ENCODE measurements around the gene HOXA7.

HOXA7 gene

GRCh38 chr7:27168265-27168947 is 11.9 kb upstream of the HOXA7 start:
- DNase-seq (ENCODE audit: low spot score in 2 of 2): no peak
- H3K27ac Mint-ChIP-seq (ENCODE audit: low read depth): peak overlapping the region; percentile 64
- no peak for ATAC-seq (replicated peaks; ENCODE audit: extremely low read depth, poor library complexity, severe bottlenecking)
- H3K9me3 Mint-ChIP-seq: no peaks in the 10 kb centered on the region
- H3K4me3 Mint-ChIP-seq: peak overlapping the region; percentile 23
- H3K4me1 Mint-ChIP-seq: peaks cover 36% of the 10 kb centered on the region
- peaks cover 43% of the 10 kb centered on the region for H3K36me3 Mint-ChIP-seq (ENCODE audit: insufficient read depth)
- H3K27me3 Mint-ChIP-seq: peaks cover 88% of the 10 kb centered on the region

- Mint-ChIP-seq H3K4me3 (no peak overlapping the region), H3K9me3 (no peaks in the 10 kb centered on the region), H3K4me1 (peaks cover 36% of the 10 kb centered on the region), H3K27ac (ENCODE audit: low read depth) (no peak overlapping the region), H3K36me3 (ENCODE audit: insufficient read depth) (peaks cover 41% of the 10 kb centered on the region), H3K27me3 (peaks cover 93% of the 10 kb centered on the region)
- DNase-seq (ENCODE audit: low spot score in 2 of 2): no peak
- ATAC-seq (replicated peaks; ENCODE audit: extremely low read depth, poor library complexity, severe bottlenecking): no peak
These were observed 11.4 kb upstream of the HOXA7 start for GRCh38 chr7:27167916-27168264.

- no peak for DNase-seq (ENCODE audit: low spot score in 2 of 2)
These were observed 10.3 kb upstream of the HOXA7 start for GRCh38 chr7:27166531-27167505.

DNA sequence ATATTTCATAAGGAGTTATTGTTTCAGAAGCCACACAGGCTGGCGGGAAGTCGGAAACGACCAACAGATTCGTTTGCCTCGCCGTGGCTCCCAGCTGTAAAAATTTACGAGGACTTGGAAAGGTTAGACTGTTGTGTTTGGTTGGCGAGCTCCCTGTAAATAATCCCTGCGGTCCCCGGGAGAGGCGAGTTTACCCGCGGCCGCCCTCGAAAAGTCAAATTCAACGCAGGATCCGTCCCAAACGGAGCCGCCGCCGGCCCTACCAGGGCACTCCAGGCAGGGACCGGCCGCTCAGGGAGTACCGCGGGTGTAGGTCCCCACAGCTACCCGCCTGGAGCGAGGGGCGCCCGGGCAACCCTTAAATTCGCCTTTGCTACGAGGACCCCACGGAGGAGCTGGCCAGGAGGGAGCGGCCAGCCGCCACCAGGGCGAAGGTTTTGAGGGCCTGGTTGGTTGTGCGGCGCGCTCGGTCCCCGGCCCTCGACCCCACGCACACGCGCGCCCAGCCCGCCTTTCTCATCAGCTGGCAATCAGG is 9.6 kb upstream of the HOXA7 start:
- DNase-seq (ENCODE audit: low spot score in 2 of 2): no peak
- H3K4me1 Mint-ChIP-seq: peaks cover 24% of the 10 kb centered on the region

More at GRCh38 chr7:27166531-27167505, 10.3 kb upstream of the HOXA7 start:
- Mint-ChIP-seq H3K27ac (ENCODE audit: low read depth) (peak overlapping the region; percentile 88), H3K9me3 (no peaks in the 10 kb centered on the region), H3K4me1 (peaks cover 28% of the 10 kb centered on the region), H3K4me3 (peak overlapping the region; percentile 67), H3K36me3 (ENCODE audit: insufficient read depth) (peaks cover 38% of the 10 kb centered on the region), H3K27me3 (peaks cover 93% of the 10 kb centered on the region)
- ATAC-seq (replicated peaks; ENCODE audit: extremely low read depth, poor library complexity, severe bottlenecking): no peak

GRCh38 chr7:27165089-27165995 is 8.9 kb upstream of the HOXA7 start, which contains the start of gene HOXA9:
HOXA9 (minus strand) TSS chr7:27165537; CDS start chr7:27165457, 80 bp downstream.
- H3K4me1 Mint-ChIP-seq: peaks cover 26% of the 10 kb centered on the region
- peak within 1 kb of the TSS; percentile 67 for H3K4me3 Mint-ChIP-seq
- DNase-seq (ENCODE audit: low spot score in 2 of 2): no peak
- no peak for ATAC-seq (replicated peaks; ENCODE audit: extremely low read depth, poor library complexity, severe bottlenecking)
- H3K27ac Mint-ChIP-seq (ENCODE audit: low read depth): peak within 1 kb of the TSS; percentile 88
- H3K9me3 Mint-ChIP-seq: no peaks in the 10 kb centered on the region
- peaks cover 80% of the 10 kb centered on the region for H3K27me3 Mint-ChIP-seq
- peaks cover 33% of the 10 kb centered on the region for H3K36me3 Mint-ChIP-seq (ENCODE audit: insufficient read depth)

More for the DNA sequence above, 9.6 kb upstream of the HOXA7 start:
- no peak for ATAC-seq (replicated peaks; ENCODE audit: extremely low read depth, poor library complexity, severe bottlenecking)
- H3K27me3 Mint-ChIP-seq: peaks cover 88% of the 10 kb centered on the region
- peak overlapping the region; percentile 88 for H3K27ac Mint-ChIP-seq (ENCODE audit: low read depth)
- H3K4me3 Mint-ChIP-seq: peak overlapping the region; percentile 67
- no peaks in the 10 kb centered on the region for H3K9me3 Mint-ChIP-seq
- H3K36me3 Mint-ChIP-seq (ENCODE audit: insufficient read depth): peaks cover 37% of the 10 kb centered on the region

DNA sequence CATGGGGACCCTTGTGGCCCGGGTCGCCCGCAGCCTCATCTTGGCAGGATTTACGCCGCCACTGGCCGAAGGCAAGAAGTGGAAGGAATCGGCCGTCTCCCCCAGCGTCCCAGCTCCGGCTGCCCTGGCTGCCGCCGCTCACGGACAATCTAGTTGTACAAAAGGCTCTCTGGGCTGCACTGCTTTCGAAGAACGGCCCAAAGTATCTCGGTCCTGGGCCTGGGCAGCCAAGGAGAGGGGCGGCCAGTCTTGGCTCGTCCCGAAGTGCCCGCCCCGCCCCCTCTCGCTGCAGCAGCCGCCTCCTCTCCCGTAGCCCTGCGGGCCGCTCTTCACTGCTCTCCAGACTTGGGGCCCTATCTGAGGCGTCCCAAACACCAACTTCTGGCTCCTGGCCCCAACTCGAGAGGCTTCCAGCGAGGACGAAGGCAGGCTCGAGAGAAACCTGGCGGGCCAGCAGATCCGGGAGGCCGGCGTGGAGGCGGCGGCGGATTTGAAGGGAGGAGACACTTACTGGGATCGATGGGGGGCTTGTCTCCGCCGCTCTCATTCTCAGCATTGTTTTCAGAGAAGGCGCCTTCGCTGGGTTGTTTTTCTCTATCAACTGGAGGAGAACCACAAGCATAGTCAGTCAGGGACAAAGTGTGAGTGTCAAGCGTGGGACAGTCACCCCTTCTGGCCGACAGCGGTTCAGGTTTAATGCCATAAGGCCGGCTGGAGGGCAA is 8.1 kb upstream of the HOXA7 start:
- peaks cover 34% of the 10 kb centered on the region for H3K36me3 Mint-ChIP-seq (ENCODE audit: insufficient read depth)
- H3K9me3 Mint-ChIP-seq: no peaks in the 10 kb centered on the region
- peak overlapping the region; percentile 21 for H3K4me3 Mint-ChIP-seq
- H3K4me1 Mint-ChIP-seq: peaks cover 32% of the 10 kb centered on the region
- ATAC-seq (replicated peaks; ENCODE audit: extremely low read depth, poor library complexity, severe bottlenecking): no peak
- DNase-seq (ENCODE audit: low spot score in 2 of 2): no peak
- peaks cover 80% of the 10 kb centered on the region for H3K27me3 Mint-ChIP-seq
- peak overlapping the region; percentile 19 for H3K27ac Mint-ChIP-seq (ENCODE audit: low read depth)

DNA sequence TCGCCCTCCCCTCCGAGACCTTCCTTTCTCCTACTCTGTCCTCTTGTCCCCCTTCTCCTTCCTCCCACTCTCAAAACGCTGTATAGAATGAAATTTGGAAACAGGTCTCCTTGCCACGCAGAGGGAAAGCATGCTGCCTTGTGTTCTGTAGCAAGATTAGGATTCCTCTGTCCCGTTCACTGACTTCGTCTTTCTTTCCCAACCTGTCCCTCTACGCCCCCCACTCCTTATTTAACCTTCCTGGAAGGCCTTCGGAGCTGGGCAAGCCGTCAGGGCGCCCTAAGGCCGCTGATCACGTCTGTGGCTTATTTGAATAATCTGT is 7.5 kb upstream of the HOXA7 start:
- DNase-seq (ENCODE audit: low spot score in 2 of 2) (no peak), ATAC-seq (replicated peaks; ENCODE audit: extremely low read depth, poor library complexity, severe bottlenecking) (no peak)
- Mint-ChIP-seq H3K36me3 (ENCODE audit: insufficient read depth) (peaks cover 32% of the 10 kb centered on the region), H3K9me3 (no peaks in the 10 kb centered on the region), H3K4me3 (peak overlapping the region; percentile 21), H3K4me1 (peaks cover 33% of the 10 kb centered on the region), H3K27ac (ENCODE audit: low read depth) (peak overlapping the region; percentile 19), H3K27me3 (peaks cover 80% of the 10 kb centered on the region)

DNA sequence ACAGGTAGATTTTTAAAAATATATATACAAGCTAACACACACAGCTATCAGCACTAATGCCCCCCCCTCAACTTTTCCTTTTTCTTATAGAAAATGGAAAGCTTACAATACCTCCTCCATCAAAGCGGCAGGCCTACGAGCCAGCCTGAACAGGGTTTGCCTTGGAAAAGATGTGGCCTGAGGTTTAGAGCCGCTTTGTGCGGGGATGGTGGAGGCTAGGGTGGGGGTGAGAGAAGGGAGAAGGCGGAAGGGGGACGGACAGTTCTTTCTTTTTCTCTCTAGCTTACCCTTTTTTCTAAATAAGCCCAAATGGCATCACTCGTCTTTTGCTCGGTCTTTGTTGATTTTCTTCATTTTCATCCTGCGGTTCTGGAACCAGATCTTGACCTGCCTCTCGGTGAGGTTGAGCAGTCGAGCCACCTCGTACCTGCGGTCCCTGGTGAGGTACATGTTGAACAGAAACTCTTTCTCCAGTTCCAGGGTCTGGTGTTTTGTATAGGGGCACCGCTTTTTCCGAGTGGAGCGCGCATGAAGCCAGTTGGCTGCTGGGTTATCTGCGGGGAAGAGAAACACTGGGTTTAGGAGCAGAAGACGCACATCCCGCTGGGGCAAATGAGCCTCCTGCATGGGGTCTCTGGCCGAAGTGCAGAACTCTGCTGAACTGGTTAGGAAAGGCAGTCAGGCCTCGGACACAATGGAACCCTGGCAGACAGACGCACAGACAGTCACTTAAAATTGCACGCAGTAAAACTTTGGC is 7.0 kb upstream of the HOXA7 start:
- H3K4me1 Mint-ChIP-seq: peaks cover 33% of the 10 kb centered on the region
- no peaks in the 10 kb centered on the region for H3K9me3 Mint-ChIP-seq
- ATAC-seq (replicated peaks; ENCODE audit: extremely low read depth, poor library complexity, severe bottlenecking): no peak
- peaks cover 26% of the 10 kb centered on the region for H3K36me3 Mint-ChIP-seq (ENCODE audit: insufficient read depth)
- H3K27me3 Mint-ChIP-seq: peaks cover 80% of the 10 kb centered on the region
- peak overlapping the region; percentile 21 for H3K4me3 Mint-ChIP-seq
- H3K27ac Mint-ChIP-seq (ENCODE audit: low read depth): peak overlapping the region; percentile 19
- DNase-seq (ENCODE audit: low spot score in 2 of 2): no peak

GRCh38 chr7:27162561-27163287 is 6.2 kb upstream of the HOXA7 start:
- Mint-ChIP-seq H3K27me3 (peaks cover 80% of the 10 kb centered on the region), H3K4me3 (no peak overlapping the region), H3K27ac (ENCODE audit: low read depth) (no peak overlapping the region), H3K4me1 (peaks cover 40% of the 10 kb centered on the region), H3K9me3 (no peaks in the 10 kb centered on the region), H3K36me3 (ENCODE audit: insufficient read depth) (peaks cover 30% of the 10 kb centered on the region)
- no peak for ATAC-seq (replicated peaks; ENCODE audit: extremely low read depth, poor library complexity, severe bottlenecking)
- no peak for DNase-seq (ENCODE audit: low spot score in 2 of 2)

DNA sequence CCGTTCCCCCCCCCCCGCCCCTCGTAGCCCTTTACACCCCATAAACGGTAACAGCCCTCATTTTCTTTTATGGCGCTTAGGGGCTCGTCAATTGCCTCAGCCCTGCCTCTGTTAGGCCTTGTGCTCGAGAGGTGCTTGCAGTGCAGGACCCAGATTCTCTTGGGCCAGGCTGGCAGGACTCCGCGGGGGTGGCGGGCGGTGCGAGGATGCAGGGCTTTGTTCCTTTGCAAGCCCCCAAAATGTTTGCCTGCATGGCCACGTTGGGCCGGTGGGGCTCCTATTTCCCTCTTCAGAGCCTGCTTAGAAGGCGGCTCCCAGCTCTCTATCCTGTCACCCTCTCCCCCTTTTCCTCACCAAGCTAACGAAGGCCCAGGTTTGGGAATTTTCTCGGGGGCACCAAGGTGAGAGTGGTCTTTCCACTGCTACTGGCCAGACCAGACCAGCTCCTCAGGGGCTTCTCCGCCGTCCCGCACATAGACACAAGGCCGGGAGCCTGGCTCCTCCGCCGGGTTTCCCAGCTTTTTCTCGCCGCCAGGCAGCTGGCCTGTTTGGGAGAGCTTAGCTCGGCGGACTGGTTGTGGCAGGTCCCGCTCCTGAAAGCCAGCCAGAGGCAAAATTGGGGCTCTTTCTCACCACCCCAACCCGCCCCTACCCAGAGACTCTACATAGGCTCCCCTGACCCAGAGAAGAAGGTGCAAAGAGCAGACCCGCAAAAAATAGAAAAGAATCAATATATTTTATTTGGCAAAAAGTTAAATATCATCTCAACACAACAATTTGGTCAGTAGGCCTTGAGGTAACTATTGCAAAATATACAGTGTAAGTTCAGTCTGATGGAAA is 5.5 kb upstream of the HOXA7 start:
- ATAC-seq (replicated peaks; ENCODE audit: extremely low read depth, poor library complexity, severe bottlenecking) (no peak), DNase-seq (ENCODE audit: low spot score in 2 of 2) (no peak)

More for the DNA sequence above, 5.5 kb upstream of the HOXA7 start:
- Mint-ChIP-seq H3K27me3 (peaks cover 80% of the 10 kb centered on the region), H3K9me3 (no peaks in the 10 kb centered on the region), H3K36me3 (ENCODE audit: insufficient read depth) (peaks cover 35% of the 10 kb centered on the region), H3K27ac (ENCODE audit: low read depth) (no peak overlapping the region), H3K4me3 (peak overlapping the region; percentile 27), H3K4me1 (peaks cover 35% of the 10 kb centered on the region)

Data from central memory CD8-positive, alpha-beta T cell (primary cell).